ENCODE results near the gene SPAG16. TPM values are rescaled to one million over a fixed set of nuclear protein-coding genes. Genes with fewer than 3 reads are reported as not detected.

The SPAG16 gene
- total RNA-seq, 1 donor from 2014 or later, result 7.6 TPM

DNA sequence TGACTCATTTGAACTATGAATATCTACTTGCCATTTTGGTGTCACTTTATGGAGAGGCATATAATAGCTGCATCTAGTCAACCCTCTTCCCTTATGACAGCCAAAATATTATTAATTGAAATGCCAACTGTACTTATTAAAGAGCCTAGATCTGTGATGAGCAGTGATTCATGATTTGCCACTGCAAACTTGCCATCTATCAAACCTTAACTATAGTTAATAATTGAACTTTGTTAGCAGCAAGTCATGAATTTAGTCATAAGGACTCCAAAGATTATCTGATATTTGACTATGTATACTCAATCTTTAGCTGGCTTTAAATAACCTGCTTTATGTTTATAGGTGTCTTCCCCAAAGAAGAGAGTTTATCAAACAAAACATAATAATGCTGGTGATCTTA, 1010.2 kb downstream of the SPAG16 start:
- no peak for DNase-seq (ENCODE audit: low spot score in 2 of 2)
- no peaks in the 10 kb centered on the region for H3K27me3 ChIP-seq
- H3K36me3 ChIP-seq, result no peaks in the 10 kb centered on the region
- no peak overlapping the region for H3K27ac ChIP-seq
- no peaks in the 10 kb centered on the region for H3K4me1 ChIP-seq
- H3K9me3 ChIP-seq, result peaks cover 0 to 11% of the 10 kb centered on the region in 2 donors
- intact Hi-C loops (cut with DNase I), result no loop called here
- TF ChIP-seq, protein P1, sequence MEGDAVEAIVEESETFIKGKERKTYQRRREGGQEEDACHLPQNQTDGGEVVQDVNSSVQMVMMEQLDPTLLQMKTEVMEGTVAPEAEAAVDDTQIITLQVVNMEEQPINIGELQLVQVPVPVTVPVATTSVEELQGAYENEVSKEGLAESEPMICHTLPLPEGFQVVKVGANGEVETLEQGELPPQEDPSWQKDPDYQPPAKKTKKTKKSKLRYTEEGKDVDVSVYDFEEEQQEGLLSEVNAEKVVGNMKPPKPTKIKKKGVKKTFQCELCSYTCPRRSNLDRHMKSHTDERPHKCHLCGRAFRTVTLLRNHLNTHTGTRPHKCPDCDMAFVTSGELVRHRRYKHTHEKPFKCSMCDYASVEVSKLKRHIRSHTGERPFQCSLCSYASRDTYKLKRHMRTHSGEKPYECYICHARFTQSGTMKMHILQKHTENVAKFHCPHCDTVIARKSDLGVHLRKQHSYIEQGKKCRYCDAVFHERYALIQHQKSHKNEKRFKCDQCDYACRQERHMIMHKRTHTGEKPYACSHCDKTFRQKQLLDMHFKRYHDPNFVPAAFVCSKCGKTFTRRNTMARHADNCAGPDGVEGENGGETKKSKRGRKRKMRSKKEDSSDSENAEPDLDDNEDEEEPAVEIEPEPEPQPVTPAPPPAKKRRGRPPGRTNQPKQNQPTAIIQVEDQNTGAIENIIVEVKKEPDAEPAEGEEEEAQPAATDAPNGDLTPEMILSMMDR (IDR thresholded peaks at IDR 0.05), result no peak
- no peak overlapping the region for H3K4me3 ChIP-seq

DNA sequence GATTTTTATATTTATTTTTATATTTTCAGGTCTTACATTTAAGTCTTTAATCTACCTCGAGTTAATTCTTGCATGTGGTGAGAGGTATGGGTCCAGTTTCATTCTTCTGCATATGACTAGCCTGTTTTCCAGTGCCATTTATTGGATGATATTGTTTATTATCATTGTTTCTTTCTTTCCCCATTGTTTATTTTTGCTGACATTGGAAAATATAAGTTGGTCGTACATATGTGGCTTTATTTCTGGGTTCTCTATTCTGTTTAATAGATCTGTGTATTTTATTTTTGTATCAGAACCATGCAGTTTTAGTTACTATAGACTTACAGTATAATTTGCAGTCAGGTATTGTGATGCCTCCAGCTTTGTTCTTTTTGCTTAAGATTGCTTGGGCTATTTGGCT, 1013.2 kb downstream of the SPAG16 start:
- Histone ChIP-seq H3K36me3 (no peaks in the 10 kb centered on the region), H3K27ac (no peak overlapping the region), H3K4me3 (no peak overlapping the region), H3K27me3 (no peaks in the 10 kb centered on the region), H3K4me1 (no peaks in the 10 kb centered on the region), H3K9me3 (peaks cover 0 to 7% of the 10 kb centered on the region in 2 donors)
- intact Hi-C loops (cut with DNase I), result no loop called here
- DNase-seq (ENCODE audit: low spot score in 2 of 2), result no peak
- TF ChIP-seq, protein P1 (IDR thresholded peaks at IDR 0.05), result no peak

DNA sequence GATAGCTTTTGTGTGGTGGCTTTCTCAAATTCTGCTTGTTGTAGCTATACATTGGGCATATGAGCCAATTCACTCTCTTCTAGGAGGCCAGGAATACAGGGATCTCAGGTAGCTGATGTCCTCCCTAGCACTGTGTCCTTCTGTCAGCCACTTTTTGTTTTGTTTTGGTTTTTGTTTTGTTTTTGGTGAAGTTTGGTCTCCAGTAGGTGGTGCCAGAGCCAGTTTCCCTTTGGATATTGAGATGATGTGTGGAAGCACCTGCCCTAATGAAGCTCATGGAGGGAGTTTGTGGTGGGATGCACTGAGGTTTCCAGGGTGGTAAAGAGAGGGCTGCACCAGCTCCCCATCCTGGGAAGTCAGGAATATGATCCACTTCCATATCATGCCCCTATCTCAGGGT, 1026.1 kb downstream of the SPAG16 start:
- no peaks in the 10 kb centered on the region for H3K27me3 ChIP-seq
- TF ChIP-seq, protein P1 (IDR thresholded peaks at IDR 0.05), result no peak
- H3K4me3 ChIP-seq, result no peak overlapping the region
- no peaks in the 10 kb centered on the region for H3K4me1 ChIP-seq
- no peak overlapping the region for H3K27ac ChIP-seq
- H3K36me3 ChIP-seq, result no peaks in the 10 kb centered on the region
- peaks cover 0 to under 1% of the 10 kb centered on the region in 2 donors for H3K9me3 ChIP-seq
- no peak for DNase-seq (ENCODE audit: low spot score in 2 of 2)
- intact Hi-C loops (cut with DNase I), result no loop called here

DNA sequence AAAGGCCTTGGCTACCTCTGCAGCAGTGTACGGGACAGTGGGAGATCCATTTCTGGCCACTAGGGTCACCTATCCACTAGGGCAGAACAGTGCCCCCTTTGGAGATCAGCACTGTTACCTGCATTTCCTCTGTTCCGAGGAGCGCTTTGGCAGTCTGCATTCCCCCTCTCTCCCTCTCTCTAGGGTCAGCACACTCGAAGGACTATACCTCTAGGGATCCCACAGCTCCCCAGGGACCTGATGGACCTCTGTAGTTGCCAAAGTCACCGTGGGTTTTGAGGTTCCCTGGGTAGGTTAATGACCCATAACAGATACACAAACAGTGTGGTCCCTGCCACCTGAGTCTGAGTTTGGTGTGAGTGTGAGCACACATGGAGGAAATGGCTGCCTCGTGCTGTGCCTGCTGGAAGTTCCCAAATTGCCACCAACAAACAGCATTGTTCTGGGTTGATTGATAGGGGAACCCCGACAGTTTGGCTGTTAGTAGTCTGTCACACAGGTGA, 1026.8 kb downstream of the SPAG16 start:
- DNase-seq (ENCODE audit: low spot score in 2 of 2), result no peak
- no peaks in the 10 kb centered on the region for H3K9me3 ChIP-seq
- no peaks in the 10 kb centered on the region for H3K27me3 ChIP-seq
- no peaks in the 10 kb centered on the region for H3K4me1 ChIP-seq
- no peak overlapping the region for H3K4me3 ChIP-seq
- H3K27ac ChIP-seq, result no peak overlapping the region
- H3K36me3 ChIP-seq, result no peaks in the 10 kb centered on the region
- TF ChIP-seq, protein P1 (IDR thresholded peaks at IDR 0.05), result no peak
- intact Hi-C loops (cut with DNase I), result no loop called here

DNA sequence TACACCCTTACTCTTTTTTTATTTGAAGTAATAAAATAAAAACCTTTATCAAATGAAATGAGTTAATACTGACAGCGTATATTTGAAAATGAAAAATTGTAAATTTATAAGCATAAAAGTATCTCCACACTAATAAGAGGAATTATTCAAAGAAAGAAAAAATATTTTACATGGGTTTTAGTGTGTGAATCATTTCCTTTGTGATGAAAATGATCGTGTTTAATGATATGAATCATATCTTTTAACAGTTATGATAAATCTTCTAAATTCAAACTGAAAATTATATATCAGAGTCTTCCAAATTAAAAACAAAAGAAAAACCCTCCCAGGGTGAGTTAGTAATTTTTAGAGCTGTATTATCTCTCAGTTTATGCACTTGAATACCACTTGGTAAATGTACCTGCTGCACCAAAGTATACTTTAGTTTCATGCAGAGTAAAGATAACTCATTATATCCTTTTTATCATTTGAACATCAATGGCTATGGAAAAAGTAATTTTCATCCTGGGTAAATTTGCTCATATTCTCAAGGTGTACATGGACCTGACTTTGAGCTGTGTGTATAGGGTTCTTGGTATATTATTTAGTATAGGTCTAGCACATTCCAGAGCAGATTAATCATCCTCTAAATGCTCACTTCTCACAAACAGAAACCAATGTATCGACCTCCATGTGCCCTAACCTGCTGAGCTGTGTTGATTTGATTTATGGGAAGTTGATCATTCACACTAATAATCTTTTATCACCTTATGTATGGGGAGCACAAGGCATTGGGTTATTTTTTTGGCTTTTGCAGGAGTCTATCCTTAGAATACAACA, 1027.9 kb downstream of the SPAG16 start:
- intact Hi-C loops (cut with DNase I), result no loop called here
- H3K4me1 ChIP-seq, result no peaks in the 10 kb centered on the region
- no peaks in the 10 kb centered on the region for H3K9me3 ChIP-seq
- no peak for DNase-seq (ENCODE audit: low spot score in 2 of 2)
- no peak overlapping the region for H3K27ac ChIP-seq
- H3K4me3 ChIP-seq, result no peak overlapping the region
- H3K27me3 ChIP-seq, result no peaks in the 10 kb centered on the region
- TF ChIP-seq, protein P1 (IDR thresholded peaks at IDR 0.05), result no peak
- H3K36me3 ChIP-seq, result no peaks in the 10 kb centered on the region
